M059J (cell line): ENCODE measurements around the gene HIGD2B. TPM values are rescaled to one million over a fixed set of nuclear protein-coding genes. Genes with fewer than 3 reads are reported as not detected.
"Not testable (repeated sequence)": the region's sequence is repeated elsewhere in the genome, so short reads cannot be mapped to it uniquely, and the experiment has no call there.

Experiments used
- DNase-seq: peaks from one replicate; pipeline ENCODE4 v3.0.0-alpha.2; 2012; ENCODE audit warnings: low read depth
- total RNA-seq: library from RNA; depleted of rRNA; stranded (reverse); fragments of >200 nt; shearing (Covaris generic); gene quantifications from 2 replicates; pipeline ENCODE4 v1.2.3, GENCODE V29; 2014; rRNA removed

The HIGD2B gene, protein sequence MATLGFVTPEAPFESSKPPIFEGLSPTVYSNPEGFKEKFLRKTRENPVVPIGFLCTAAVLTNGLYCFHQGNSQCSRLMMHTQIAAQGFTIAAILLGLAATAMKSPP
- total RNA-seq: 0.20 TPM in 1 of 2 replicates, not detected in the other

GRCh38 chr15:72685925-72686794, at the start of gene HIGD2B, which contains the start of gene BBS4:
Gene HIGD2B (minus strand): TSS chr15:72686182. CDS start chr15:72676374, 9,808 bp downstream.
Gene BBS4 (plus strand): TSS chr15:72686207. CDS start chr15:72686228, 21 bp downstream.
- DNase-seq: peak; percentile 93

- DNase-seq: no peak
These were observed 49.1 kb upstream of the HIGD2B start for GRCh38 chr15:72735111-72735510.

- DNase-seq: no peak
These were observed 48.2 kb upstream of the HIGD2B start for GRCh38 chr15:72733941-72734738.

GRCh38 chr15:72732516-72732915, 46.5 kb upstream of the HIGD2B start:
- DNase-seq: no peak

GRCh38 chr15:72732086-72732485, 46.1 kb upstream of the HIGD2B start:
- DNase-seq: no peak

DNA sequence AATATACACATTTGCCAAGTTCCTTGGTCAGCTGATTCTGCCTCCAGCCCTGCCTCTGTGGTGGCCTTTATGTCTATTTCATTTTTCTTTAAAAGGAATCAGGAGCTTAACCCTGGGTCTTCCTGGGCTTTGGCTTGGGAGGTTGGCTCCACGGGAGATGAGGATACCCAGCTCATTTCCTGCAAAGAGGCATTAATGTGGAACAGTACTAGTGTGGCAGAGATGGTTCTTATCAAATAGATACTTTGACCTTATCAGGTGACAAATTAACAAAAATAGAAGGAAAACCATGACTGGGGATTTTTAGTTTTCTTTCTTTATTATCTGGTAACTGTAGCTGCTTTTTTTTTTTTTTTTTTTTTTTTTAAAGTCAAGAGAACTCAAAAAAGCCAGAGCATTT, 42.8 kb upstream of the HIGD2B start:
- DNase-seq: no peak

- not testable (repeated sequence) for DNase-seq
These were observed 42.3 kb upstream of the HIGD2B start for GRCh38 chr15:72728249-72728648.

- no peak for DNase-seq
These were observed 41.2 kb upstream of the HIGD2B start for GRCh38 chr15:72727154-72727553.

DNA sequence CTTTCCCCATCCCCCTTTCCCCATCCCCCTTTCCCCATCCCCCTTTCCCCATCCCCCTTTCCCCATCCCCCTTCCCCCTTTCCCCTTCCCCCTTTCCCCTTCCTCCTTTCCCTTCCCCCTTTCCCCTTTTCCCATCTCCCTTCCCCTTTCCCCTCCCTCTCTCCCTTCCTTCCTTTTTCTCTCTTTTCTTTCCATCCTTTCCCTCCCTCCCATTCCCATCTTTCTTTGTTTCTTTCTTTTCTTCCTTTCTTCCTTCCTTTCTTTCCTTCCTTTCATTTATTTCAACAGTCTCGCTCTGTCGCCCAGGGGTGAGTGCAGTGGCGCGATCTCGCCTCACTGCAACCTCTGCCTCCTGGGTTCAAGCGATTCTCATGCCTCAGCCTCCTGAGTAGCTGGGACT, 39.9 kb upstream of the HIGD2B start:
- DNase-seq: not testable (repeated sequence)

DNA sequence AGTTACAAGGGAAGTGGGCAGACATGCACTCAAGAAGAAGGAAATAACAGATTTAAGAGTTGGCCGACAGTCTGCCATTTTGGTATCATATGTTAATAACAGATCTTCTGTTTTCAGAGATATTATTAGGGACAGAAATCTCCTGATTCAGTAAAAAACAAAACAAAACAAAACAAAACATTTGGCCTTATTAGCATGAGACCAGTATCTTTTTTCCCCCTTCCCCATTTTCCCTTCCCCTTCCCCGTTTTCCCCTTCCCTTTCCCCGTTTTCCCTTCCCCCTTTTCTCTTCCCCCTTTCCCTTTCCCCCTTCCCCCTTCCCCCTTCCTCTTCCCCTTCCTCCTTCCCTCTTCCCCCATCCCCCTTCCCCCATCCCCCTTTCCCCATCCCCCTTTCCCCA, 39.5 kb upstream of the HIGD2B start:
- no peak for DNase-seq

- no peak for DNase-seq
These were observed 38.0 kb upstream of the HIGD2B start for GRCh38 chr15:72724028-72724427.

DNA sequence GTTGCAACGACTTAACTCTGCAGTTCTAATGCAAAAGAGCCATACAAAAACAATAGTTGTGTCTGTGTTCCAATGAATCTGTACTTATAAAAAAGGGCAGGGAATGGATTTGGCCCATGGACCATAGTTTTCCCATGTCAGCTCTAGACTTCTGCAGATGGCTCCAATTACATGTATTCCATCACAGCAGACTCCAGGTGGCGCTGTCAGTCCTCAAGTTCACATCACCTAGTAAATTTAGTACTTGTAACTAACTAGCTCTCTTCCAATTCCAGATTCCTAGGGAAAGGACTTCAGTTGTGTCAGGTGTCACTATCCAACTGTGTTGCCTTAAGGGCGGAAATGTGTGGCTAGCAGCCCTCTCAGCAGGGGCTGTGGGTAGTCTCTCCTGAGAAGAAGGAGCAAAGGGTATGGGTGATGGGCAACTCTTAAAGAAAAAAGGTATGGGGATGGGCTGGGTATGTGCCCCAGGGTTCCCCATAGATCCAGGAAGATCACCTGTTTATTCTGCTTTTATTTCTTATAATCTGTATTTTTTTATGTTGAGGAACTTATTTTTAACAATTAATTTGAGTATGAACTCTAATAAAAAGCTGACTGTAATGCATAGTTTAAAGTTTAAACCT, 36.2 kb upstream of the HIGD2B start:
- peak; percentile 63 for DNase-seq

DNA sequence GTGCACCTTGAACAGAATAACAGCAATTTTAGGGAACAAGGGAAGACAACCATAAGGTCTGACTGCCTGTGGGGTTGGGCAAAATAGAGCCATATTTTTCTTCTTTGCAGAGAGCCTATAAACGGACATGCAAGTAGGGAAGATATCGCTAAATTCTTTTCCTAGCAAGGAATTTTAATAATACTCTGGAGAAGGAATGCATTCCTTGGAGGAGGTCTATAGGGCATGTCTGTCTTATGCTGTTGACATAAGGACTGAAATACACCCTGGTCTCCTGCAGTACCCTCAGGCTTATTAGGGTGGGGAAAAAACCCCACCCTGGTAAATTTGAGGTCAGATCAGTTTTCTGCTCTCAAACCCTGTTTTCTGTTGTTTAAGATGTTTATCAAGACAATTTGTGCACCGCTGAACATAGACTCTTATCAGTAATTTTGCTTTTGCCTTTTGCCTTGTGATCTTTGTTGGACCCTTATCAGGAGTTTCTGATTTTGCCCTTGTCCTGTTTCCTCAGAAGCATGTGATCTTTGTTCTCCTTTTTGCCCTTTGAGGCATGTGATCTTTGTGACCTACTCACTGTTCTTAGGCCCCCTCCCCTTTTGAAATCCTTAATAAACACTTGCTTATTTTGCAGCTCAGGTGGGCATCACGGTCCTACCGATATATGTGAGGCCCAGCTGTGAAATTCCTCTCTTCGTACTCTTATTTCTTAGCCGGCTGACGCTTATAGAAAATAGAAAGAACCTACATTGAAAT, 22.7 kb upstream of the HIGD2B start:
- DNase-seq: not testable (repeated sequence)

- peak; percentile 53 for DNase-seq
These were observed 20.3 kb upstream of the HIGD2B start for GRCh38 chr15:72706266-72706665.

DNA sequence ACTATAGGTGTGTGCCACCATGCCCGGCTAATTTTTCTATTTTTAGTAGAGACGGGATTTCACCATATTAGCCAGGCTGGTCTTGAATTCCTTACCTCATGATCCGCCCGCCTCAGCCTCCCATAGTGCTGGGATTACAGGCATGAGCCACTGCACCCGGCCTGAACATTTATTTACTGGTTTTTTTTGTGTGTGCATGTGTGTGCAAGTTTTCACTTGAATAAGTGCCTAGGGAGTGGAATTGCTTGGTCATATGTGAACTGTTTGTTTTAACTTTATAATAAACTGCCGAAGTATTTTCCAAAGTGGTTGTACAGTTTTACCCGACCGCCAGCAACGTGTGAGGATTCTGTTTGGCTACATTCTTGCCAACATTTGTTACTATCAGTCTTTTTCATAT, 14.1 kb upstream of the HIGD2B start:
- DNase-seq: no peak

DNA sequence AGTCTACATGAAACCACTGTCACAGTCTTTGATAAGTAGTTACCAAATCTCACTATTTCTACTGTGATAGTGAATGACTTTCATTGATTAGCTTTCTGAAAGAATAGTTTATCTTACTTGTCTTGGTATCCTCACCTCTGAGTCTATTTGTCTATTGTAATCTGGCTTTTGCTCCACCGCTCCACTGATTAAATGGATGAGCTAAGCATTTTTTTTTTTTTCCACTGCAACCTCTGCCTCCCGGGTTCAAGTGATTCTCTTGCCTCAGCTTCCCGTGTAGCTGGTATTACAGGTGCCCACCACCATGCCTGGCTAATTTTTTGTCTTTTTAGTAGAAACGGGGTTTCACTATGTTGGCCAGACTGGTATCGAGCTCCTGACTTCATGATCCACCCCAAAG, 13.0 kb upstream of the HIGD2B start:
- DNase-seq: no peak

DNA sequence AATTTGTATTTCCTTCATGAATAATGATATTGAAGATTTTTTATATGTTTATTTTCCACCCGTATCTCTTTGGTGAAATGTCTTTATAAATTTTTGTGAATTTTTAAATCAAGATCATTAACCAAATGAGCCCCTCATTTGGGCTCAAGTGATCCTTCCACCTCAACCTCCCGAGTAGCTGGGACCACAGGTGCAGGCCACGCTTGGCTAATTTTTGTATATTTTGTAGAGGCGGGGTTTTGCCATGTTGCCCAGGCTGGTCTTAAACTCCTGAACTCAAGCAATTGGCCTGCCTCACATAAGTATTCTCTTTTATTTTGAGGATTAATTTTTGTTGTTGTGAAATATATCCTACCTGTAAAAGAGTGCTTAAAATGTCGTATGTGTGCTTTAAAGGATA, 5.0 kb upstream of the HIGD2B start:
- no peak for DNase-seq

- DNase-seq: no peak
These were observed 2.7 kb upstream of the HIGD2B start for GRCh38 chr15:72688697-72689096.

DNA sequence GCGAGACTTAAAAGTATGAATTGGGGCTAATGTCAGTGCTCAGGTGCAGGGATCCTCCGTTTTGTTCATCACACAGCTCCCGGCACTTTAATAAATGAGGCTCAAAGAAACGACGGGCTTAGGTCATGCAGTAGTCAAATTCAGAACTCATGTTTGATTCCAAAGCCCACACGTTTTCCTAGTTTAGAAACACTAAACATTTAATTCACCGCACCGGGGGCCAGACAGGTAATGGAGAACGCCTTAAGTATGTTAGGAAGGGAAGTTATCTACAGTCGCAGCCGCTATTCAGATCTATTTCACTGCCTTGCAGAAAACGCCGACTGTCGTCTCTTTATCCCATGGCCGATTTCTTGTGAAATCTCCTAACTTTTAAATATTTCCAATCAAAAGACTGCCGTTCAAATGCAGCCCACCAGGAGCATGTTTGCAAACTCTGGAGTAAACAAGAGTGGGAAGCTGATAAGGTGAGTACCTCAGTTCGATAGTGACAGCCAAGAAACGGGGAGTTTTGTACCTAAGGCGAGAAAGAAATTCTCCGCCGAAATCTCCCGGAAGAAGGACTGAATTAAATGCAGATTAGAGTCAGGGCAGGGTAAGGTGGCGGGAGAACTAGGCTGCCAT, 569 bp downstream of the HIGD2B start:
- no peak for DNase-seq

DNA sequence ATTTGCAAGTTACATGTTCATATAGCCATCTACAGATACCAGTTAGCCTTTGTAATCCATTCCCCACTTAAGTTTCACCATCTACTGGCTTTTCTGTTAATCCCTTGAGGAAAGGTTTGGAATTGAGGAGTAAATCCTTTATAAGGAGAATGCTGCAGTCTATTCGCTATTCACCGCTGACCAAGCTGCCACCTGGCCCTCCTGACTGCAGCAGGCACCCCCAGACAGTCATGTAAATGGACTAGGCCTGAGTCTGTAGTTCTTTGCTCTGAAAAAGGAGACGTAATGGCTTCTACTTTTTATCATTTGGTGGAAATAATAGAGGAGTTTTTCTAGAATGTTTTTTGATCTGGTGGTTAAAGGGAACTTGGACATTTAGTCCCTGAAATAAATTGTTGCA, 3.2 kb downstream of the HIGD2B start:
- no peak for DNase-seq

- DNase-seq: no peak
These were observed 5.1 kb downstream of the HIGD2B start for GRCh38 chr15:72680931-72681330.
